ENCODE data around the gene LIPI. TPM values are rescaled to one million over a fixed set of nuclear protein-coding genes. Genes with fewer than 3 reads are reported as not detected.

The LIPI gene
- total and polyA plus RNA-seq, 2 of the 13 experiments (the other 11 are each of a cell fraction or from before 2014, with no cell fraction given) = not detected

- no peaks in the 10 kb centered on the region for H3K9me3 ChIP-seq (ENCODE audit: low read length)
- H3K4me1 ChIP-seq (ENCODE audit: insufficient read depth, low read length) = no peaks in the 10 kb centered on the region
- H3K4me3 ChIP-seq (replicated peaks in 1 of 3; ENCODE audit: insufficient read depth in 1 of 3, low read depth in 2 of 3, low read length in 3 of 3) = no peak overlapping the region
- BruUV-seq (replicated peaks) = no TSS peak
- FAIRE-seq (no peak), ATAC-seq (no peak), DNase-seq (ENCODE audit: low spot score) (no peak)
- in situ Hi-C loops (cut with HindIII; ENCODE audit: extremely low pct_ligation_motif_present, low pct_unique_long_range_greater_than_20kb) = no loop called here
- ChIA-PET POLR2A (no interaction called here), CTCF (ENCODE audit: low intra/inter-chr PET ratio, low total read pairs) (no interaction called here)
- no peak overlapping the region for H2AFZ ChIP-seq (ENCODE audit: low read length)
- intact Hi-C loops (cut with micrococcal nuclease; ENCODE audit: unreplicated experiment) = no loop called here
- H3K9ac ChIP-seq (ENCODE audit: insufficient read depth, low read depth, low read length) = no peak overlapping the region
- no peaks in the 10 kb centered on the region for H3K36me3 ChIP-seq (replicated peaks in 1 of 2; ENCODE audit: control insufficient read depth in 1 of 2, insufficient read depth in 2 of 2, low read length in 2 of 2)
- no peak overlapping the region for H3K4me2 ChIP-seq (ENCODE audit: low read depth, low read length)
- H3K27ac ChIP-seq (ENCODE audit: extremely low read length, insufficient read depth, low read length) = no peak overlapping the region
- H4K20me1 ChIP-seq (ENCODE audit: insufficient read depth, low read length) = no peaks in the 10 kb centered on the region
- H3K27me3 ChIP-seq (ENCODE audit: control insufficient read depth in 1 of 2, insufficient read depth in 2 of 2, low read length in 2 of 2) = no peaks in the 10 kb centered on the region
- TF ChIP-seq ATF1 (CRISPR knock-in tag; IDR thresholded peaks at IDR 0.05) (no peak), DPF2 (CRISPR knock-in tag; IDR thresholded peaks at IDR 0.05; ENCODE audit: borderline replicate concordance, low read depth) (no peak), HNRNPH1 (optimal IDR thresholded peaks at IDR 0.05; ENCODE audit: low read depth, low read length) (no peak), TRIM24 (CRISPR knock-in tag; IDR thresholded peaks at IDR 0.05) (no peak), ZNF546 (CRISPR knock-in tag; conservative IDR thresholded peaks at IDR 0.05) (no peak), MEF2D (CRISPR knock-in tag; IDR thresholded peaks at IDR 0.05) (no peak), SETDB1 (CRISPR knock-in tag; IDR thresholded peaks at IDR 0.05; ENCODE audit: borderline replicate concordance) (no peak), ZNF609 (CRISPR knock-in tag; IDR thresholded peaks at IDR 0.05; ENCODE audit: borderline replicate concordance) (no peak), LBX2 (CRISPR knock-in tag; IDR thresholded peaks at IDR 0.05; ENCODE audit: borderline replicate concordance) (no peak)
- H3K79me2 ChIP-seq (ENCODE audit: insufficient read depth, low read length) = no peaks in the 10 kb centered on the region
Observed at GRCh38 chr21:14245711-14246110, 35.0 kb upstream of the LIPI start.

Data from HepG2 (cell line).